ENCODE measurements around the gene PXDN.

PXDN gene

DNA sequence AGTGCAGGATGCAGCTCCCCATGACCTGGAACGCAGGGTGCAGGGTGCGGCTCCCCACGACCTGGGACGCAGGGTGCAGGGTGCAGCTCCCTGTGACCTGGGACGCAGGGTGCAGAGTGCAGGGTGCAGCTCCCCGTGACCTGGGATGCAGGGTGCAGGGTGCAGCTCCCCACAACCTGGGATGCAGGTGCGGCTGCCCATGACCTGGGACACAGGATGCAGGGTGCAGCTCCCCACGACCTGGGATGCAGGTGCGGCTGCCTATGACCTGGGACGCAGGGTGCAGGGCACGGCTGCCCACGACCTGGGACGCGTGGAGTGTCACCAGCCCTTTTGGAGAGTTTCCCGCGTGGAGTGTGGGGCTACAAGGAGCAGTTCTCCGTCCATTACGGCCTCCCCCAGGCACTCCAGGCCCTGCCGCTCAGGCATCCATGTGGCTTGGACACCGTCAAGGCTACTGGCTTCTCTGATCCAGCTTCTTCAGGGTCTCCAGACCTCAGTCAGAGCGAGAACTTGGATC, 38.7 kb downstream of the PXDN start:
- no peak overlapping the region for H3K27ac ChIP-seq (ENCODE audit: low read length)
- H3K9ac ChIP-seq (ENCODE audit: low read length): no peak overlapping the region
- H3K9me2 ChIP-seq (replicated peaks; ENCODE audit: insufficient read depth, low read length): no peaks in the 10 kb centered on the region
- H3K4me3 ChIP-seq (ENCODE audit: low read length): no peak overlapping the region
- H3K4me1 ChIP-seq (ENCODE audit: low read length): no peaks in the 10 kb centered on the region
- H2AFZ ChIP-seq (ENCODE audit: low read length): no peak overlapping the region
- TF ChIP-seq EZH2 (optimal IDR thresholded peaks at IDR 0.05; ENCODE audit: low read depth, low read length) (no peak), EZH2phosphoT487 (IDR thresholded peaks at IDR 0.05; ENCODE audit: low read length) (no peak)
- TF ChIP-seq, protein P1, sequence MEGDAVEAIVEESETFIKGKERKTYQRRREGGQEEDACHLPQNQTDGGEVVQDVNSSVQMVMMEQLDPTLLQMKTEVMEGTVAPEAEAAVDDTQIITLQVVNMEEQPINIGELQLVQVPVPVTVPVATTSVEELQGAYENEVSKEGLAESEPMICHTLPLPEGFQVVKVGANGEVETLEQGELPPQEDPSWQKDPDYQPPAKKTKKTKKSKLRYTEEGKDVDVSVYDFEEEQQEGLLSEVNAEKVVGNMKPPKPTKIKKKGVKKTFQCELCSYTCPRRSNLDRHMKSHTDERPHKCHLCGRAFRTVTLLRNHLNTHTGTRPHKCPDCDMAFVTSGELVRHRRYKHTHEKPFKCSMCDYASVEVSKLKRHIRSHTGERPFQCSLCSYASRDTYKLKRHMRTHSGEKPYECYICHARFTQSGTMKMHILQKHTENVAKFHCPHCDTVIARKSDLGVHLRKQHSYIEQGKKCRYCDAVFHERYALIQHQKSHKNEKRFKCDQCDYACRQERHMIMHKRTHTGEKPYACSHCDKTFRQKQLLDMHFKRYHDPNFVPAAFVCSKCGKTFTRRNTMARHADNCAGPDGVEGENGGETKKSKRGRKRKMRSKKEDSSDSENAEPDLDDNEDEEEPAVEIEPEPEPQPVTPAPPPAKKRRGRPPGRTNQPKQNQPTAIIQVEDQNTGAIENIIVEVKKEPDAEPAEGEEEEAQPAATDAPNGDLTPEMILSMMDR (IDR thresholded peaks at IDR 0.05; ENCODE audit: low read length): no peak
- no peaks in the 10 kb centered on the region for H3K9me3 ChIP-seq (replicated peaks; ENCODE audit: insufficient read depth, low read length)
- H3K79me2 ChIP-seq (ENCODE audit: low read length): no peaks in the 10 kb centered on the region
- H4K20me1 ChIP-seq (ENCODE audit: insufficient read depth, low read length): no peaks in the 10 kb centered on the region
- DNase-seq: no peak
- no peaks in the 10 kb centered on the region for H3K36me3 ChIP-seq (replicated peaks; ENCODE audit: insufficient read depth, low read length)
- H3F3A ChIP-seq (ENCODE audit: insufficient read depth, low read length): no peaks in the 10 kb centered on the region
- H3K27me3 ChIP-seq (replicated peaks; ENCODE audit: insufficient read depth, low read length): no peaks in the 10 kb centered on the region
- no peak overlapping the region for H3K4me2 ChIP-seq (ENCODE audit: low read depth, low read length)

GRCh38 chr2:1704631-1705556, 39.4 kb downstream of the PXDN start:
- no peaks in the 10 kb centered on the region for H3K36me3 ChIP-seq (replicated peaks; ENCODE audit: insufficient read depth, low read length)
- H3K27ac ChIP-seq (ENCODE audit: low read length): no peak overlapping the region
- no peaks in the 10 kb centered on the region for H3K27me3 ChIP-seq (replicated peaks; ENCODE audit: insufficient read depth, low read length)
- H3K9me2 ChIP-seq (replicated peaks; ENCODE audit: insufficient read depth, low read length): no peaks in the 10 kb centered on the region
- no peaks in the 10 kb centered on the region for H3F3A ChIP-seq (ENCODE audit: insufficient read depth, low read length)
- H4K20me1 ChIP-seq (ENCODE audit: insufficient read depth, low read length): no peaks in the 10 kb centered on the region
- H3K4me3 ChIP-seq (ENCODE audit: low read length): no peak overlapping the region
- H3K9me3 ChIP-seq (replicated peaks; ENCODE audit: insufficient read depth, low read length): no peaks in the 10 kb centered on the region
- no peak overlapping the region for H3K9ac ChIP-seq (ENCODE audit: low read length)
- no peaks in the 10 kb centered on the region for H3K4me1 ChIP-seq (ENCODE audit: low read length)
- no peaks in the 10 kb centered on the region for H3K79me2 ChIP-seq (ENCODE audit: low read length)
- DNase-seq: no peak
- TF ChIP-seq, protein P1 (IDR thresholded peaks at IDR 0.05; ENCODE audit: low read length): no peak
- no peak for TF ChIP-seq EZH2phosphoT487 (IDR thresholded peaks at IDR 0.05; ENCODE audit: low read length)
- TF ChIP-seq EZH2 (optimal IDR thresholded peaks at IDR 0.05; ENCODE audit: low read depth, low read length): no peak
- no peak overlapping the region for H3K4me2 ChIP-seq (ENCODE audit: low read depth, low read length)
- no peak overlapping the region for H2AFZ ChIP-seq (ENCODE audit: low read length)

GRCh38 chr2:1702186-1702565, 42.1 kb downstream of the PXDN start:
- H3K36me3 ChIP-seq (replicated peaks; ENCODE audit: insufficient read depth, low read length): no peaks in the 10 kb centered on the region
- H3K4me2 ChIP-seq (ENCODE audit: low read depth, low read length): no peak overlapping the region
- H3K4me1 ChIP-seq (ENCODE audit: low read length): no peaks in the 10 kb centered on the region
- no peaks in the 10 kb centered on the region for H3K79me2 ChIP-seq (ENCODE audit: low read length)
- H3K9me2 ChIP-seq (replicated peaks; ENCODE audit: insufficient read depth, low read length): no peaks in the 10 kb centered on the region
- TF ChIP-seq, protein P1 (IDR thresholded peaks at IDR 0.05; ENCODE audit: low read length): no peak
- TF ChIP-seq EZH2 (optimal IDR thresholded peaks at IDR 0.05; ENCODE audit: low read depth, low read length) (no peak), EZH2phosphoT487 (IDR thresholded peaks at IDR 0.05; ENCODE audit: low read length) (no peak)
- H3K27me3 ChIP-seq (replicated peaks; ENCODE audit: insufficient read depth, low read length): no peaks in the 10 kb centered on the region
- no peak overlapping the region for H3K27ac ChIP-seq (ENCODE audit: low read length)
- DNase-seq: no peak
- H3K4me3 ChIP-seq (ENCODE audit: low read length): no peak overlapping the region
- H2AFZ ChIP-seq (ENCODE audit: low read length): no peak overlapping the region
- H4K20me1 ChIP-seq (ENCODE audit: insufficient read depth, low read length): no peaks in the 10 kb centered on the region
- no peaks in the 10 kb centered on the region for H3F3A ChIP-seq (ENCODE audit: insufficient read depth, low read length)
- no peak overlapping the region for H3K9ac ChIP-seq (ENCODE audit: low read length)
- no peaks in the 10 kb centered on the region for H3K9me3 ChIP-seq (replicated peaks; ENCODE audit: insufficient read depth, low read length)

Measured in MM.1S (cell line).